Measurements from ENCODE around the gene ITFG1. TPM values are rescaled to one million over a fixed set of nuclear protein-coding genes. Genes with fewer than 3 reads are reported as not detected.

ITFG1 gene
- total and polyA plus RNA-seq, 9 of the 15 experiments (the other 6 are each of a cell fraction or from before 2014, with no cell fraction given): 17.1 to 83.5 (median 35.8) TPM

DNA sequence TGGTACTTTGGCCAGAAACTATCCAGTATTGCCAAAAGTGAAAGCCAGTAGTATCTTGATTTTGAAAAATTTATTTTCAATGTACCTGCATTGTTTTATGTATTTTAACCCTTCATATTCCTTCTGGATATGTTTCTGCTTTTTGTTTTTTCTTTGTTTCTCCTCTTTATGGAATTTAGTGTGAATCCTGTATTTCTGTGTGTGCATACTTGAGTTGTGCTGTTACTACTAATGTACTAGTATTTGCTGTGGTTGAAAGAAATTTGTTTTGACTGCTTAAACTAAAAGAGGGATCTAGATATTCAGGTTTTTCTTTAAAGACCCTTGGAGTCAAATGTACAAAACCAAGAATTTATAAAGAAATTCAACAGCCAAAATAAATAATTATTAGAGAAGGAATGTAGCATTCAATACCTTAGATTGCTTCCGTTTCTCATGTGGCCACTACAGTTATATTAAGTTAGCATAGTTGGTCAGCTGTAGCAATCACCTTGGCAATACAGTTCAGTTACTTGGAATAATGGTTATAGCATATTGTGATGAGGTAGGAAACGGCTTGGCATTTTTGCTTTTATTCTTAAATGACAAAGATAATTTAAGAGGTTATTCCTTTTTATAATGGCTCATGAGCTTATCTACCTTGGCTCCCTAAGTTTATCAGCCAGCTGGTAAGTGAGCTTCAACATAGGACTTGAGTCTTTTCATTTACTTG, 5.2 kb upstream of the ITFG1 start (continued):
- TF ChIP-seq SMARCA4 (IDR thresholded peaks at IDR 0.05): 0 out of 2 replicates have a peak, but pooled peaks have one; percentile 19
- no peak for TF ChIP-seq E2F1 (CRISPR knock-in tag; IDR thresholded peaks at IDR 0.05)
- peak; percentile 63 for TF ChIP-seq SMARCB1 (IDR thresholded peaks at IDR 0.05; ENCODE audit: insufficient read length, low read depth)
- no peak for TF ChIP-seq NFYB (IDR thresholded peaks at IDR 0.05; ENCODE audit: extremely low read depth, insufficient read length)
- TF ChIP-seq, protein P1, sequence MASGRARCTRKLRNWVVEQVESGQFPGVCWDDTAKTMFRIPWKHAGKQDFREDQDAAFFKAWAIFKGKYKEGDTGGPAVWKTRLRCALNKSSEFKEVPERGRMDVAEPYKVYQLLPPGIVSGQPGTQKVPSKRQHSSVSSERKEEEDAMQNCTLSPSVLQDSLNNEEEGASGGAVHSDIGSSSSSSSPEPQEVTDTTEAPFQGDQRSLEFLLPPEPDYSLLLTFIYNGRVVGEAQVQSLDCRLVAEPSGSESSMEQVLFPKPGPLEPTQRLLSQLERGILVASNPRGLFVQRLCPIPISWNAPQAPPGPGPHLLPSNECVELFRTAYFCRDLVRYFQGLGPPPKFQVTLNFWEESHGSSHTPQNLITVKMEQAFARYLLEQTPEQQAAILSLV (tag; IDR thresholded peaks at IDR 0.05): no peak
- TF ChIP-seq MED1 (CRISPR knock-in tag; IDR thresholded peaks at IDR 0.05; ENCODE audit: borderline replicate concordance): no peak
- TF ChIP-seq ZBTB1 (CRISPR knock-in tag; IDR thresholded peaks at IDR 0.05; ENCODE audit: borderline replicate concordance, low read depth): no peak
- no peak for TF ChIP-seq KHSRP (IDR thresholded peaks at IDR 0.05)
